Stimulated activated CD4-positive, alpha-beta T cell treated with anti-CD3 and anti-CD28 coated beads, Interleukin-1b, Interleukin-23, amount 100 ng/mL, for 1 hour (primary cell): ENCODE results near the gene KANSL1.
"Not testable (repeated sequence)": the region's sequence is repeated elsewhere in the genome, so short reads cannot be mapped to it uniquely, and the experiment has no call there.

Source experiments
- DNase-seq, 2 donors: peaks; one replicate each; pipeline ENCODE4 v3.0.0-alpha.2; 2020; ENCODE audit warnings: low read depth in 2 of 2

Gene KANSL1

GRCh38 chr17:46117117-46117516 is 76.1 kb downstream of the KANSL1 start:
- no peak for DNase-seq

DNA sequence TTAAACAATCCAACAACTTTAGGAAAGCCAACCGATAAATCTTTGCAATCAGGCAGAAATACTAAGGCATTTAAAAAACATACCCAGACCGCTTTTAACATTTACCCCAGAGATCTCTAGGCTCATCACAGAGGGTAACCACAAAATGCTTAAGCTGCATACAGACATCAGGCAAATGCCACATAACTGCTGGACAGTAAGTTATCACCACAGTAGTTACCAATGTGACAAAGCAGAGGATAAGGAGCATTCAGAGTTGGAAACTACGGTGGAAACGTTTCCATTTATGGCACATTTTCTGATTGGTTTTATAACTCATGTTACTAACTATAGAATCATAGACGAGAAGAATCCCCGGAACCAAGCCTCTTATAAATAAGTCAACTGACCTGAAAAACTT is 77.5 kb downstream of the KANSL1 start:
- DNase-seq = no peak

GRCh38 chr17:46111236-46111635 is 82.0 kb downstream of the KANSL1 start:
- DNase-seq = not testable (repeated sequence)

- no peak for DNase-seq
Measured at GRCh38 chr17:46110219-46110618, 83.0 kb downstream of the KANSL1 start.

DNA sequence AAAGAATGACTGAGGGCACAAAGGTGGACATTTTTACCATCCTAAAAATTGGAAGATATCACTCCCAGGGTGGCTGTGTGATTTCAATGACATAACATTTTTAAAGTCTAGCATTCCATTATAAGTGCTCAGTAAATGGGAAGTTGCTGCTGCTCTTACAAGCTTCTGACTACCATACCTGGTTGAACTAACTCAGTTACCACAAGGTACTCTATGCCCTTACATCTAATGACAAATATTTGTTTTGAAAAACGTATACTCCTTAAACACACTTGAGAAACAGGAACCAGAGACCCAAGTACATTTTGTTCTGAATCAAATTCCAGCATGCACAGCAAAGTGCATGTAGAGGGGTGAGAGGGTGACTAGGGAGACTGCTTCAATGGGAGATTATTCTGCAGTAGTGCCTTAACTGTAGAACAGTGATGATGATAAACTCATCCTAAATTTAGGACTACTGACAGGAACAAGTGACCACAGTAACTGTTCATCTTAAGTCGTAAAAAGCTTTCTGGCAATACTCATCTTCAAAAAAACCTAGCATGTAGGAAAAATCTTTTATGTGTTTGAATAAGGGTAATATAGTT is 83.5 kb downstream of the KANSL1 start:
- DNase-seq = no peak

DNA sequence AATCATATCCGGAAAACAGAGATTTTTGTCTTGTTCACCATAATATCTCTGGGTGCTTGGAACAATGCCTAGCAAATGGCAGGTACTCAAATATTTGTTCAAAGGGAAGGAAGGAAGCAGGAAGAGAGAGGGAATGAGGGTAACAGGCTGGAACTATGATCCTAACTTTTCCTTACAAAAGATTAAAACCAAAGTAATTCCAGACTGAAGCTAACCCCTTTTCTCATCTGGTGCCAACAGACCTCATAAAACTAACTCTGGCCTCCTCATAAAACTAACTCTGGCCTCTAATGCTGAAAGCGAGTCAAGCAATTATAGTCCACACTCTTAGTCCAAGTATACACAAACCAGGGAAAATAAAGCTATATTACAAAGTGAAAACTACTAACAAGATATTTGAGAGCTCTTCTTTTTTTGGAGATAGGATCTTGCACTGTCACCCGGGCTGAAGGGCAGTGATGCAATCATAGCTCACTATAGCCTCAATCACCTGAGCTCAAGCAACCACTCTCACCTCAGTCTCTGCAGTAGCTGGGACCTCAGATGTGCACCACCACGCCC is 84.6 kb downstream of the KANSL1 start:
- no peak for DNase-seq

DNA sequence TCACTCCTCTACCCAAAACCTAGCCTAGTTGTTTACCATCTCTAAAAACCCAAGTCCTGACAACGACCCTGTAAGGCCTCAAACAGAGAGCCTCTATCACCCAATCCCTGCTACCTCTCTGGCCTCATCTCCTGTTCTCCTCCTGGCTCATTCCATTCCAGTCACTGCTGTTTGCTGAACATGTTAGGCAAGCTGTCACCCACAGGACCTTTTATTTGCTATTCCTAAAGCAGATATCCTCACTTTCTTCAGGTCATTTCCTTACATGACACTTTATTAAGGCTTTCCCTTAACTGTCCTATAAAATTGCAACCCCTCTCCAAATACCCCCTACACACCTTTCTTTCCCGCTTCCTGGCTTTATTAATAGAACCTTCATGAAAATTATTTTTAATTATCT is 85.1 kb downstream of the KANSL1 start:
- DNase-seq = no peak

DNA sequence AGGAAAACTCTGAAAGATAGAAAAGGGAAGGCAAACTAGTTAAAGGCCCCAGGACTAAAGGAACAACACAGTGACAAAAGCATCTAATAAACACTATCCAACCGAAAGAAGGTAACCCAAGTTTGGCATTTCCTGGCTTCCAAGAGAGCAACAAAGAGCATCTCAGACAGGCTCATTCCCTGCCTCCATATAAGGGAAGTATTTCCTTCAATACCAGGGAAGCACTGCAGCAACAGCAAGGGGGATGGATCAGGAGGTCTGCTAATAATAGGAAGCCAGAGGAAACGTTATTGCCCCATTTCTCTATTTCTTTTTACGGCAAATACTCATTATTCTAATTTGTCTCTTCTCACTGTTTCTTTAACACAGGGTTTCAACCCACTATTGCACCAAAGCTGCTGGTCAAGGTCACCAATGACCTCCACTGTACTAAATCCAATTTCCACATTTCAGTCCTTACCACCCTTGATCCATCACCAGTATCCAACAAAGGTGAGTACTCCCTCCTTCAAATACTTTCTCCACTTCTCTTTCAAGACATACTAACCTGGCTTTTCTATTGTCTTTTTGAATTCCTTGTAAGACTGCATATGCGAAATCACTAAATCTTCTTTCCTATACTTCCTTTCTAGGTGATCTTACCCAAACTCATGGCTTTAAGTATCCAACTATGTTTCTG is 86.1 kb downstream of the KANSL1 start:
- DNase-seq = no peak

- not testable (repeated sequence) for DNase-seq
Measured at GRCh38 chr17:46102806-46103205, 90.4 kb downstream of the KANSL1 start.

DNA sequence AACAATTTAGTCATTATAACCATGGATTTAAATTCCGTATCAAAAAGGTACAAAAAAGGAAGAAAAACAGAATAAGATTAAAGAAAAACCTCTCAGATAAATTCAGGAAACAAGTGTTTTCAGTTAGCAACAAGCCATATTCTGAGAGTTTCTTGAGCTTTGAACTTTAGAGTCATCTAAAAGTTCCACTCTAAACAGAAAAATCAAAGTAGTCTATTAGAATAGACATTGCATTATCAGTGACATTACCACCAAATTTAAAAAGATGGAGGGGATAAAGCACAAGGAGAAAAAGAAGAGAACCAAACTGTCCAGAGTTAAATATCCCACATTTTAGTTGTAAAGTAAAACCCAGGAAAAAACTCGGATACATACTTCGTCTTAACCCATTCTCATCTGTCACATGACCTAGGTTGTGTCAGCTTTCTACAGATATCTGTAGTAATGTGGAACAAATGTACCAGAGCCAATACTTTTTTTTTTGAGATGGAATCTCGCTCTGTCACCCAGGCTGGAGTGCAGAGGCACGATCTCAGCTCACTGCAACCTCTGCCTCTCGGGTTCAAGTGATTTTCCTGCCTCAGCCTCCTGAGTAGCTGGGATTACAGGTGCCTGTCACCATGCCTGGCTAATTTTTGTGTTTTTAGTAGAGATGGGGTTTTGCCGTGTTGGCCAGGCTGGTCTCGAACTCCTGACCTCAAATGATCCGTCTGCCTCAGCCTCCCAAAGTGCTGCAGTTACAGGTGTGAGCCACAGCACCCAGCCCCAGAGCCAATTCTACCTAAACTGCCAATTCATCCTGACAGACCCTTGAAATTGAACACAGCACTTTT is 91.2 kb downstream of the KANSL1 start:
- DNase-seq = not testable (repeated sequence)

- DNase-seq = no peak
Measured at GRCh38 chr17:46100590-46100989, 92.6 kb downstream of the KANSL1 start.

DNA sequence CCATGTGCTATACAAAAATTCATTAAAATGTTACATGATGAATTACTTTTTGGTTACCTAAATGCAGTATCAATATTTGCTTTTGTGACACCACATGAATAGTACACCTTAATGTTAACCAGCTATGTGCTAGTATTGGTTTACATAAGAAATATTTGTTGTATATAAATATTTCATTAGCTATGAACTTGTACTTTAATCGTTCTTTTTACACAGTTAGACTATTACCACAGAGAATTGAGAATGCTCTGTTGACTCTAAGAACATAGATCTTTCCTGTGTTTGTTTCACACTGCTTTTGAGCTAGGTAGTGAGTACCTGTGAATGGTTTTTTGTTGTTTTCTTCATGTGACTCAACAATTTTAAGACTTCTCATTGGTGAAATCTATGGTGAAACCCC is 93.4 kb downstream of the KANSL1 start:
- no peak for DNase-seq

GRCh38 chr17:46097497-46097896 is 95.7 kb downstream of the KANSL1 start:
- DNase-seq = no peak

- no peak for DNase-seq
Measured at GRCh38 chr17:46092991-46093390, 100.2 kb downstream of the KANSL1 start.

GRCh38 chr17:46090871-46091270 is 102.4 kb downstream of the KANSL1 start:
- DNase-seq = no peak

- no peak for DNase-seq
Measured at GRCh38 chr17:46089389-46089965, 103.8 kb downstream of the KANSL1 start.

DNA sequence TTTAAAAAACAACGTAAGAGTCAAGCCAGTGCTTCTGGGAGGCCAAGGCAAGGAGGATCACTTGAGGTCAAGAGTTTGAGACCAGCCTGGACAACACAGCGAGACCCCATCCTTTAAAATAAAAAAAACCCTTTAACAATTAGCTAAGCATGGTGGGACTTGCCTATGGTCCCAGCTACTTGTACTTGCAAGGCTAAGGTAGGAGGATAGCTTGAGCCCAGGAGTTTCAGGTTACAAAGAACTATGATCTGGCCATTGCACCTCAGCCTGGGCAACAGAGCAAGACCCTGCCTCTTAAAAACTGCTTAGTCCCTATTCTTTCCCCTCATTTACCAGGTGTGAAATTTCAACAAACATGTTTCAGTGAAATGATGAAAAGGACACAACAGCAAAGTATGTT is 104.6 kb downstream of the KANSL1 start:
- no peak for DNase-seq

DNA sequence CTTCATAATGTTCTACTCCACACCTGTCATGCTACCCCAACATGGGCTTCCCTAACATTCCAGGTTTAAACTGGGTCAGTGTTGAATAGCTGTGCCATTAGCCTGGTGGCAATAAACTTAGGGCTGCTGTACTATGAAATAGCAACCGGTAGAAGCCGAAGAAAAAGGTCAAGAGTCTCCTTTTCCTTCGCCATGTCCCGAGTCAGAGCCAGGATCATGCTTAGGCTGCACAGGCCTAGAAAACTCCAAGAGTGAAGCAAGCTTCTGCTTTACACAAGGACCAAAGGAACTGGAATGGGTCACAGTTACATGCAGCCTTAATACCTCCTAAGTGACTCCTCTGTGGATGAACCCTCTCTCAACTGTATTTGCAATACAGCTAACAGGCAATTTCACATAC is 105.4 kb downstream of the KANSL1 start:
- DNase-seq = not testable (repeated sequence)

- no peak for DNase-seq
Measured at GRCh38 chr17:46086821-46087220, 106.4 kb downstream of the KANSL1 start.

GRCh38 chr17:46085522-46085921 is 107.7 kb downstream of the KANSL1 start:
- no peak for DNase-seq

DNA sequence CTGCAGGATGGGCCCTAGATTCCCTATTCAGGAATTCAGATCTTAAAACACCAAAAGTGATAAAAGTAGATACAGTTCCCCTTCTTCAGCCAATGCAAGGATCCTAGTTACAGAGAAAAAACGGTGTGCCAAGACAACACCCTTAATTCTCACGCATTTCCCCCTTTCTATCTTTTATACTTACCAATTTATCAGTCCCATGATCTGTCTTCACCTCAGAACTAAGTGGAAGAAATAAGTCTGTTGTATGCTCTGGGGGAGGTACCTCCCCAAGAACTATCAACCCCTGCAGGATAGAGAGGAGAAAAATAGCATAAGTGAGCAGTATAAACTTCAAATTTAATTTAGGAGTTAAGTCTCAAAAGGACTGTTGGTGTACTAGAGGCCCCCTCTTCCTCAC is 111.0 kb downstream of the KANSL1 start:
- no peak for DNase-seq

DNA sequence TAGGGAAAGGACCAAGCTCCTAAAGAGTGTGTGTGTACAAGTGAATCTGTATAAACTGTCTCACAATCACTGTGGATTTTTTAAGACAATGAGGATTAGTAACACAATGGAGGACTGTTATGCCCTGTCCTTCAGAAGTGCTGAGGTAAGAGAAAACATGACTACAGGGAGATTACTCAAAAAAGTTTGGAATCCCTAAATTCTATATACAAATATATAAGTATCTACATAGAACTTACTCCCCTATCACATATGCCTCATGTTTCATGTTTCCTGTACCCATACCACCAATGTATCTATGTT is 112.3 kb downstream of the KANSL1 start:
- no peak for DNase-seq
